H7 (cell line): ENCODE data around the gene NUP85. TPM values are rescaled to one million over a fixed set of nuclear protein-coding genes. Genes with fewer than 3 reads are reported as not detected.
"Not testable (repeated sequence)": the region's sequence is repeated elsewhere in the genome, so short reads cannot be mapped to it uniquely, and the experiment has no call there.

Experiments used
- DNase-seq: peaks from one replicate; pipeline ENCODE4 v3.0.0; 2012
- H3K27me3 ChIP-seq: 2 replicates; pipeline ENCODE4 v1.6.0; 2011; ENCODE audit warnings: mild to moderate bottlenecking, low read length; ENCODE audit not compliant: control insufficient read depth, insufficient read depth
- H3K36me3 ChIP-seq: replicated peaks from 2 replicates; pipeline ENCODE4 v1.5.1; 2011; ENCODE audit warnings: low read length; ENCODE audit not compliant: control insufficient read depth, insufficient read depth
- H3K4me3 ChIP-seq: 2 replicates; pipeline ENCODE4 v1.5.1; 2011; ENCODE audit warnings: low read depth, mild to moderate bottlenecking, control low read depth, low read length, moderate library complexity; ENCODE audit not compliant: insufficient read depth
- total RNA-seq: library from RNA; depleted of rRNA; stranded (reverse); fragments of >200 nt; shearing (Covaris generic); gene quantifications from 2 replicates; pipeline ENCODE4 v1.2.3, GENCODE V29; 2014

NUP85 gene
- total RNA-seq, 1 experiment from 2014 or later, result 62.8 TPM

DNA sequence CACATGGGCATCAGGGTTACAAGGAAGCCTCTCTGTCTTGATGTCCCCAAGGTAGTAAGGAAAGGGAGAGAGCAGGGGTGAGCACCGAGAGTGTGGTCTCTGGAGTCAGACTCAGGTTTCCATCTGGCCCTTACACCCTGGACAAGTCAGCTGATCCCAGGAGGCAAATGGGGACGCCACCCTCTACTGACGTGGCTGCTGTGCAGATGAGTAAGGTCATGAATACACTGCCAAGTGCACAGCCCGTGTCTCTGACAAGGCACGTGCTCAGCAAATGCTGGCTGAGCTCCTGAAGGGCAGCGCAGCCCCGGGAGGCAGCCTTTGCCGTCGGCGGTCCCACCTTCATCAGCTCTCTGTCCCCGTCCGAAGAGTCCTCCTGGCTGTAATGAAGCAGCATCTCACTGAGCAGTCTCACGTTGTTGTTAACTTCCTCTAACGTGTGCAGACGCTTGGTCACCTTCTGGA lies 36.5 kb downstream of the NUP85 start:
- no peak overlapping the region for H3K4me3 ChIP-seq
- H3K36me3 ChIP-seq, result peaks cover 67% of the 10 kb centered on the region
- H3K27me3 ChIP-seq, result no peaks in the 10 kb centered on the region
- peak; percentile 29 for DNase-seq

GRCh38 chr17:75242461-75243042 lies 37.1 kb downstream of the NUP85 start:
- Histone ChIP-seq H3K27me3 (no peaks in the 10 kb centered on the region), H3K36me3 (peaks cover 62% of the 10 kb centered on the region), H3K4me3 (no peak overlapping the region)
- peak; percentile 32 for DNase-seq

DNA sequence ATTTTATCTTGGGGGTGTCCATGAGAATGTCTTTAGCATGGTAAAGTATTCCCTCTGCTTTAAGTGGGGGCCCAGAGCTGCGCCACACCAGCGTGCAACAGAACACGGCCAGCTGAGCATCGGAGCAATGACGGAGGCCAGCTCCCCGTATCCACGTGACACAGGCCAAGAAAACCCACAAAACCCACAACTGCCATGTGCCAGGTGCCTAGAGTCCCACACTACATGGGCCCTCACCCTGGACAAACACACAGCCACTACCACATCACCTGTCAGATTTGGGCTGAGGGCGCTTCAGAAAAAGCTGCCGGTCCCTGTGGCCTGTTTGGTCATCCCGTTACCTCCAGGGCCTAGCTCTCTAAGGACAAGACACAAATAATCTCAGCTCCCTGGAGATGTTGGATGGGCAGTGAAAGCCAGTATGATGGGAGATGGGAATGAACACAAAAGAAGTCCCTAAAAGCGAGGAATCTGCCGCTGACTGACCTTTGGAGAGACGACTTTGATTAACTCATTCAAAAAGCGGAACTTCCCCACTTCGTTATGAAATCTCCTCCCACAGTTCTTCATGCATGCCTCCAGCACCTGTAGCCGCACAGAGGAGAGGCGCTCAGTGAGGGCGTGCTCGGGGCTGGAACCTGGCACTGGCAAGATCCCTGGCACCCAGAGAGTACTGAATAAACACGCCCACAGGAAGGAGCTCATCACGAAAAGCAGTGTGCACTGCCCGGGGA lies 38.8 kb downstream of the NUP85 start:
- no peak for DNase-seq
- H3K36me3 ChIP-seq, result peaks cover 51% of the 10 kb centered on the region
- no peaks in the 10 kb centered on the region for H3K27me3 ChIP-seq
- no peak overlapping the region for H3K4me3 ChIP-seq

- Histone ChIP-seq H3K27me3 (no peaks in the 10 kb centered on the region), H3K4me3 (no peak overlapping the region), H3K36me3 (peaks cover 49% of the 10 kb centered on the region)
- DNase-seq, result no peak
Measured at GRCh38 chr17:75245011-75245410, 39.5 kb downstream of the NUP85 start.

- Histone ChIP-seq H3K27me3 (no peaks in the 10 kb centered on the region), H3K36me3 (peaks cover 44% of the 10 kb centered on the region), H3K4me3 (no peak overlapping the region)
- DNase-seq, result no peak
Measured at GRCh38 chr17:75246404-75246803, 40.9 kb downstream of the NUP85 start.

GRCh38 chr17:75249564-75249963 lies 44.1 kb downstream of the NUP85 start:
- H3K36me3 ChIP-seq, result peaks cover 17% of the 10 kb centered on the region
- no peak overlapping the region for H3K4me3 ChIP-seq
- no peak for DNase-seq
- H3K27me3 ChIP-seq, result no peaks in the 10 kb centered on the region

DNA sequence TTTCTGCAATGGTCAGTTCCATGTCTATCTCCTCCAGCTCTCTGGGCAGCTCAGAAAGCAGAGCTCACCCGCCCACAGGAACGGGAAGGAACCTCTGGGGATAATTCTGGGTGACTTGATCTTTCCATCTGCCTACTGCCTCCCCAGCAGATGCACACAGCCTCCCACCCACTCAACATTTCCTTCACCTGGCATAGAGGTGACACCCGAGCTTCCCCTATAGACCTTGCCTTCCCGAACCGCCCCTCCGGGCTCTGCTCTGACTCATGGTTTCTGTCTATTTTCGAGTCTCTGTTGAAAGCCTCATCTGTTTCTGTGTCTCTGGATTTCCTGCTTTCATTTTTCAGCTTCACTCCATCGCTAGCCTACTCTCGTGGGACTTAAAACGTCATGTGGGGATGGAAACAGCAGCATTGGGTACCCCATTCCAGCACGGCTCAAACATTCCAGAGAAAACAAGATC lies 44.6 kb downstream of the NUP85 start:
- Histone ChIP-seq H3K27me3 (no peaks in the 10 kb centered on the region), H3K4me3 (no peak overlapping the region), H3K36me3 (peaks cover 13% of the 10 kb centered on the region)
- no peak for DNase-seq

DNA sequence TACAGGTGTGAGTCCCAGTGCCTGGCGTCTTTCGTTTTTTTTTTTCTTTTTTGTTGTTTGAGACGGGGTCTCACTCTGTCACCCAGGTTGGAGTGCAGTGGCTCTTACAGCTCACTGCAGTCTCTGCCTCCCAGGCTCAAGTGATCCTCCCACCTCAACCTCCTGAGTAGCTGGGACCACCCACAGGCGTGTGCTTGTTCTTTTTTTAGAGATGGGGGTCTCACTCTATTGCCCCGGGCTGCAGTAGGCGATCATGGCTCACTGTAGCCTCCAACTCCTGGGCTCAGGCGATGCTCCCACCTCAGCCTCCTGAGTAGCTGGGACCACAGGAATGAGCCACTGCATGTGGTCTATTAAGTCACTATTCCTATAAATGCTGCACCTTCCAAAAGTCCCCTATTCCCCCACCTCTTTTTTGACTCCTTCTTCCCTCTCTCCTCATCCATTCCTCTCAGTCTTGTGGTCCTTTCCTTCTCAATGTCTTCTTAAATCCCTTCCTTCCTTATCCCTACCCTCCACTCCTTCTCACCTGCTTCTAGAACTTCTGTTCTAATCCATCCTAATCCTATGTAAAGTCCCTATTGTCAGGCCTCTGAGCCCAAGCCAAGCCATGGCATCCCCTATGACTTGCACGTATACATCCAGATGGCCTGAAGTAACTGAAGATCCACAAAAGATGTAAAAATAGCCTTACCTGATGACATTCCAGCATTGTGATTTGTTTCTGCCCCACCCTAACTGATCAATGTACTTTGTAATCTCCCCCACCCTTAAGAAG lies 46.7 kb downstream of the NUP85 start:
- H3K36me3 ChIP-seq, result no peaks in the 10 kb centered on the region
- H3K4me3 ChIP-seq, result no peak overlapping the region
- DNase-seq, result no peak
- no peaks in the 10 kb centered on the region for H3K27me3 ChIP-seq

DNA sequence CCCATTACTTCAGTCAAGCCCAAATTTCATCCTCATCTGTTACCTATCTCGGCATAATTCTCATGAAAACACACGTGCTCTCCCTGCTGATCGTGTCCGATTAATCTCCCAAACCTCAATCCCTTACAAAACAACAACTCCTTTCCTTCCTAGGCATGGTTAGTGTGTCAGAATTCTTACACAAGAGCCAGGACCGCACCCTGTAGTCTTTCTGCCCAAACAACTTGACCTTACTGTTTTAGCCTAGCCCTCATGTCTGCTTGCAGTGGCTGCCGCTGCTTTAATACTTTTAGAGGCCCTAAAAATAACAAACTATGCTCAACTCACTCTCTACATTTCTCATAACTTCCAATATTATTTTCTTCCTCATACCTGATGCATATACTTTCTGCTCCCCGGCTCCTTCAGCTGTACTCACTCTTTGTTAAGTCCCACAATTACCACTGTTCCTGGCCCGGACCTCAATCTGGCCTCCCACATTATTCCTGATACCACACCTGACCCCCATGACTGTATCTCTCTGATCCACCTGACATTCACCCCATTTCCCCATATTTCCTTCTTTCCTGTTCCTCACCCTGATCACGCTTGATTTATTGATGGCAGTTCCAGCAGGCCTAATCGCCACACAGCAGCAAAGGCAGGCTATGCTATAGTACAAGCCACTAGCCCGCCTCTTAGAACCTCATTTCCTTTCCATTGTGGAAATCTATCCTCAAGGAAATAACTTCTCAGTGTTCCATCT lies 50.6 kb downstream of the NUP85 start:
- H3K36me3 ChIP-seq, H3K4me3 ChIP-seq, H3K27me3 ChIP-seq, DNase-seq: not testable (repeated sequence)

DNA sequence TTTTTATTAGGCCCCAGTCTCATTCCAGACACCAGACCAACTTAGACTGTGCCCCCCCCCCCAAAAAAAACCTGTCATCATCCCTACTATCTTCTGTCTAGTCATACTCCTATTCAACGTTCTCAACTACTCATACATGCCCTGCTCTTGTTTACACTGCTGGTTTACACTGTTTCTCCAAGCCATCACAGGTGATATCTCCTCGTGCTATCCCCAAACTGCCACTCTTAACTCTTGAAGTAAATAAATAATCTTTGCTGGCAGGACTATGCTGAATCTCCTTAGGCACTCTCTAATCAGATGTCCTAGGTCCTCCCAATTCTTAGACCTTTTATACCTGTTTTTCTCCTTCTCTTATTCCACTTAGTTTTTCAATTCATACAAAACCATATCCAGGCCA lies 51.7 kb downstream of the NUP85 start:
- not testable (repeated sequence) for H3K4me3 ChIP-seq, H3K36me3 ChIP-seq, DNase-seq, H3K27me3 ChIP-seq

DNA sequence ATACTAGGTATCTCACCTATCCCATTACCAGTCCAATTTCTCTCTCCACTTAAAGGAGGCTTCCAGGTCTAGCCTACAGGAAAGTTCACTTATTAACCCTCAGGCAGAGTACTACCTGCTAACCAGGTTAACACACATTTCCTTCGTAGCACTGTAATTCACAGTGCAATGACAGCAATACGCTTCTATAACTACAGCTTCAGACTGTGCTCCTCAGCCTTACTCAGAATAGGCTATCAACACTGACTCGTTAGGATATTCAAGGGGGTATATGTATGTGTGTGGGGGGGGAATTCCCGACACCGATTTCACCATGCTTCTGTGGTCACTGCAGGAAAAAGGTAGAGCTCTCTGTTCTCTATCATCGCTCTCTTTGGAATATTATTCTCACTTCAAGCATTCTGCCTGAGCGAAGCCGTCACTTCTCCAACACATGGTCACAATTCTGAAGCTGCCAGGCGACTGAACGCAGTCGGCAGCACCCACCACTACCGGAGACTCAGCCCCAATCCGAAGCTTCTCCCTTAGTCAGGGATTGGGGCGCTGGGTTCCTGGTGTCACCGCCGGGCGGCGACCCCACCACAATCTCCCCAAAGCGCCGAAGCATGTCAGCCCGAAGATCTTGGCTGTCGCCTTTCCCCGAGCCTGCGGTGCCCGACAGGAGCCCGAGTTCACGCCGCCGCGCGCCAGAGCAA lies 55.3 kb downstream of the NUP85 start:
- no peaks in the 10 kb centered on the region for H3K27me3 ChIP-seq
- H3K36me3 ChIP-seq, result peaks cover 13% of the 10 kb centered on the region
- peak; percentile 64 for DNase-seq
- peak overlapping the region; percentile 92 for H3K4me3 ChIP-seq

DNA sequence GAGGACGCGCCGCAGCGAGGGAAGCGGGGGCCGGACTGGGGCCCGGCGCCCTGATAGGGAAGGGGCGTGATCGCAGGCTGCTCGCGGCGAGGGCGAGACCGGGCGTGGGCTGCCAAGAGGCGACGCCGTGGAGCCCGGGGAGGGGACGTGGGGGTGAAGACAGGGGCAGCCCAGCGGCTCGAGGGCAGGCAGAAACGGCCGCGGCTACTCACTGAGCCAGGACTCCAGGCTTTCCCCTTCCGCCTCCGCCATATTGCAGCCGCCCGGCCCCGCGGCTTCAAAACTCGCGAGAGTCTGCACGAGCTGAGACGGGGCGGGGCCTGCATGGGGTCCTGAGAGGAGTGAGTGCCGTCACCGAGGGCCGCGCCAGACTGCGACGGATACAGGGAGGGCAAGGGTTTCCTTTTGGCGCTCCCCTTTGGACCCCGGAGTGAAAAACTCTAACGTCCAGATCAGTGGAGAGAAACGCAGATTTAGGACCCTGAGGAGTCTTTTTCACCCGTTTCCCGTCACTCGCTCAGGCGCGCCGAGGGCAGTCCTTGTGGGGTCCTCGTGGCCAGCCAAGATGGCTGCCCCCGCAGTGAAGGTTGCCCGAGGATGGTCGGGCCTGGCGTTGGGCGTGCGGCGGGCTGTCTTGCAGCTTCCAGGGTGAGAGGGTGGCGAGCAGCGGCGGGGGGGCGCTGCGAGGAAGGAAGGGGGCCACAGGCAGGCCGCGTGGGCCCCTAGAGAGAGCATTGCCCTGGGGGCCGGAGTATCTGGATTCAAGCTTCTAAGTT lies 56.0 kb downstream of the NUP85 start, which contains the start of the genes GGA3 and MRPS7:
Gene GGA3 (minus strand): TSS at position 271 of the 776 bp plus-strand sequence. CDS start 19 bp downstream, at position 252.
Gene MRPS7 (plus strand): TSS at position 544 of the 776 bp plus-strand sequence. CDS start 22 bp downstream, at position 566.
- peak; percentile 98 for DNase-seq
- Histone ChIP-seq H3K36me3 (peaks cover 18% of the 10 kb centered on the region), H3K4me3 (peak within 1 kb of the TSS; percentile 92), H3K27me3 (no peaks in the 10 kb centered on the region)

DNA sequence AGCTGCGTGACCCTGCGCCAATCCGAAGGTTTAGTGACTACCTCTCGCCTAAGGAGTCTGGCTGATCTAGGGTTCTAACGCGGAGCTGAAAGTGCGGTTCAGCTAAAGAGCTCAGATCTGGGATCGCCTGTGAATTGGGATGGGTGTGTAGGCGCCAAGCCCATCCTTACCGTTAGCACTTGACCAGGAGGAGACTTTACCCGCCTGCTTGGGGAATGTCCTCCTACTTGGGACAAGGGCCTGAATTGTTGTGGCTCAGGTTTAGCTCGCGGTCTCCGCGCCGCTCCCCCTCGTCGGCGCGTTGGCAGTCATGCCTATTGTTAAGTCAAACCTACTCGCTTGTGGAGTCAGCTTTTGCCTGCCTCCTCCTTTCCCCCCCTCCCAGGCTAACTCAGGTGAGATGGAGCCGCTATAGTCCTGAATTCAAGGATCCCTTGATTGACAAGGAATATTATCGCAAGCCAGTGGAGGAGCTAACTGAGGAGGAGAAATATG lies 56.7 kb downstream of the NUP85 start:
- H3K4me3 ChIP-seq, result peak overlapping the region; percentile 92
- H3K27me3 ChIP-seq, result no peaks in the 10 kb centered on the region
- DNase-seq, result no peak
- peaks cover 23% of the 10 kb centered on the region for H3K36me3 ChIP-seq
